GM19452 (cell line): ENCODE results near the gene FBN2.
"Not testable (repeated sequence)": the region's sequence is repeated elsewhere in the genome, so short reads cannot be mapped to it uniquely, and the experiment has no call there.

Experiments
- ATAC-seq: cut with Tn5 transposase; IDR thresholded peaks from one replicate; pipeline ENCODE4 v1.9.1; 2021; ENCODE audit not compliant: unreplicated experiment

Gene FBN2

GRCh38 chr5:128480158-128480557 lies 57.9 kb downstream of the FBN2 start:
- ATAC-seq, result no peak

GRCh38 chr5:128478386-128479368 lies 59.4 kb downstream of the FBN2 start:
- no peak for ATAC-seq

GRCh38 chr5:128477944-128478343 lies 60.1 kb downstream of the FBN2 start:
- ATAC-seq, result no peak

- ATAC-seq, result no peak
Measured at GRCh38 chr5:128475693-128476092, 62.4 kb downstream of the FBN2 start.

- ATAC-seq, result no peak
Measured at GRCh38 chr5:128472919-128473318, 65.1 kb downstream of the FBN2 start.

GRCh38 chr5:128472036-128472435 lies 66.0 kb downstream of the FBN2 start:
- no peak for ATAC-seq

- ATAC-seq, result no peak
Measured at GRCh38 chr5:128470663-128471062, 67.4 kb downstream of the FBN2 start.

- ATAC-seq, result no peak
Measured at GRCh38 chr5:128469912-128470311, 68.1 kb downstream of the FBN2 start.

GRCh38 chr5:128466980-128467379 lies 71.1 kb downstream of the FBN2 start:
- no peak for ATAC-seq

GRCh38 chr5:128466554-128466953 lies 71.5 kb downstream of the FBN2 start:
- no peak for ATAC-seq

- no peak for ATAC-seq
Measured at GRCh38 chr5:128464596-128464995, 73.4 kb downstream of the FBN2 start.

GRCh38 chr5:128462330-128462729 lies 75.7 kb downstream of the FBN2 start:
- no peak for ATAC-seq

- ATAC-seq, result not testable (repeated sequence)
Measured at GRCh38 chr5:128457147-128457915, 80.7 kb downstream of the FBN2 start.

GRCh38 chr5:128455841-128456361 lies 82.1 kb downstream of the FBN2 start:
- no peak for ATAC-seq

GRCh38 chr5:128453121-128453520 lies 84.9 kb downstream of the FBN2 start:
- ATAC-seq, result no peak

- ATAC-seq, result not testable (repeated sequence)
Measured at GRCh38 chr5:128447224-128447623, 90.8 kb downstream of the FBN2 start.

GRCh38 chr5:128441941-128442350 lies 96.1 kb downstream of the FBN2 start:
- ATAC-seq, result no peak

GRCh38 chr5:128441165-128441564 lies 96.9 kb downstream of the FBN2 start:
- ATAC-seq, result no peak

- no peak for ATAC-seq
Measured at GRCh38 chr5:128436749-128437188, 101.3 kb downstream of the FBN2 start.

- ATAC-seq, result no peak
Measured at GRCh38 chr5:128435861-128436260, 102.2 kb downstream of the FBN2 start.

- no peak for ATAC-seq
Measured at GRCh38 chr5:128434993-128435392, 103.1 kb downstream of the FBN2 start.
